BE2C (cell line): ENCODE results near the gene AKAP11.

Experiments used
- DNase-seq: peaks from one replicate; pipeline ENCODE4 v3.0.0-alpha.2; 2020
- H3K27me3 ChIP-seq: fragments of 250-450 bp; sonication (Bioruptor Pico); 2 replicates; pipeline ENCODE4 v1.5.1; 2020; ENCODE audit warnings: mild to moderate bottlenecking
- H3K36me3 ChIP-seq: fragments of 250-450 bp; sonication (Bioruptor Pico); 2 replicates; pipeline ENCODE4 v1.5.1; 2020; ENCODE audit warnings: mild to moderate bottlenecking
- H3K4me1 ChIP-seq: fragments of 250-450 bp; sonication (Bioruptor Pico); 2 replicates; pipeline ENCODE4 v1.5.1; 2020
- H3K4me3 ChIP-seq: 2 replicates; pipeline ENCODE4 v1.5.1; 2011; ENCODE audit warnings: low read depth, low read length
- H3K9me3 ChIP-seq: fragments of 250-450 bp; sonication (Bioruptor Pico); 2 replicates; pipeline ENCODE4 v1.5.1; 2020
- CTCF ChIP-seq: IDR thresholded peaks from 2 replicates; pipeline ENCODE4 v1.5.1; 2012; ENCODE audit warnings: mild to moderate bottlenecking, low read depth, low read length

AKAP11 gene

GRCh38 chr13:42320375-42320787 is 48.4 kb downstream of the AKAP11 start:
- Histone ChIP-seq H3K4me3 (no peak overlapping the region), H3K27me3 (no peaks in the 10 kb centered on the region), H3K36me3 (peaks cover 9% of the 10 kb centered on the region), H3K4me1 (no peaks in the 10 kb centered on the region), H3K9me3 (no peaks in the 10 kb centered on the region)
- TF ChIP-seq CTCF: no peak
- DNase-seq: no peak

GRCh38 chr13:42322806-42323205 is 50.9 kb downstream of the AKAP11 start:
- Histone ChIP-seq H3K4me3 (no peak overlapping the region), H3K9me3 (no peaks in the 10 kb centered on the region), H3K36me3 (peaks cover 6% of the 10 kb centered on the region), H3K27me3 (no peaks in the 10 kb centered on the region), H3K4me1 (no peaks in the 10 kb centered on the region)
- no peak for DNase-seq
- TF ChIP-seq CTCF: no peak

GRCh38 chr13:42324704-42325103 is 52.8 kb downstream of the AKAP11 start:
- peaks cover 6% of the 10 kb centered on the region for H3K36me3 ChIP-seq
- H3K27me3 ChIP-seq: no peaks in the 10 kb centered on the region
- no peak overlapping the region for H3K4me3 ChIP-seq
- H3K4me1 ChIP-seq: no peaks in the 10 kb centered on the region
- H3K9me3 ChIP-seq: no peaks in the 10 kb centered on the region
- no peak for DNase-seq
- TF ChIP-seq CTCF: no peak

GRCh38 chr13:42327725-42328124 is 55.8 kb downstream of the AKAP11 start:
- TF ChIP-seq CTCF: no peak
- Histone ChIP-seq H3K27me3 (no peaks in the 10 kb centered on the region), H3K9me3 (no peaks in the 10 kb centered on the region), H3K4me3 (no peak overlapping the region), H3K4me1 (no peaks in the 10 kb centered on the region), H3K36me3 (no peaks in the 10 kb centered on the region)
- no peak for DNase-seq

- H3K27me3 ChIP-seq: no peaks in the 10 kb centered on the region
- DNase-seq: no peak
- H3K4me1 ChIP-seq: no peaks in the 10 kb centered on the region
- no peaks in the 10 kb centered on the region for H3K9me3 ChIP-seq
- no peak overlapping the region for H3K4me3 ChIP-seq
- no peak for TF ChIP-seq CTCF
- H3K36me3 ChIP-seq: no peaks in the 10 kb centered on the region
These were observed 56.7 kb downstream of the AKAP11 start for GRCh38 chr13:42328672-42329071.

GRCh38 chr13:42329239-42329638 is 57.3 kb downstream of the AKAP11 start:
- Histone ChIP-seq H3K4me1 (no peaks in the 10 kb centered on the region), H3K36me3 (no peaks in the 10 kb centered on the region), H3K4me3 (no peak overlapping the region), H3K9me3 (no peaks in the 10 kb centered on the region), H3K27me3 (no peaks in the 10 kb centered on the region)
- DNase-seq: no peak
- TF ChIP-seq CTCF: no peak
